Natural killer cell treated with Interleukin-12 subunit alpha and Interleukin-12 subunit beta and Interleukin-15 and Interleukin-18, amount 100 ng/mL, for 72 hours (primary cell): ENCODE data around the gene BPIFB2. TPM values are rescaled to one million over a fixed set of nuclear protein-coding genes. Genes with fewer than 3 reads are reported as not detected.

ENCODE experiments used
- ATAC-seq, 2 donors: fragments of 150-1000 bp; cut with Tn5 transposase in 1 of 2; sonication (Bioruptor Pico), chemical (Tn5 transposase) in 1 of 2; 2 replicates each; pipeline ENCODE4 v1.10.0; 2021
- DNase-seq: peaks from one replicate; pipeline ENCODE4 v3.0.0; 2022; ENCODE audit warnings: low spot score
- H3K27ac Mint-ChIP-seq, 2 donors: 1 replicate in 1 of 2; 2 replicates in 1 of 2; pipeline ENCODE4 v1.8.0; 2022; ENCODE audit warnings: mixed read lengths in 2 of 2, mild to moderate bottlenecking in 1 of 2, moderate library complexity in 1 of 2
- H3K27me3 Mint-ChIP-seq, 2 donors: 1 replicate in 1 of 2; 2 replicates in 1 of 2; pipeline ENCODE4 v1.8.0; 2022; ENCODE audit warnings: mixed read lengths in 2 of 2
- H3K36me3 Mint-ChIP-seq: one replicate; pipeline ENCODE4 v1.8.0; 2022; ENCODE audit warnings: mixed read lengths
- H3K4me1 Mint-ChIP-seq, 2 donors: 1 replicate in 1 of 2; 2 replicates in 1 of 2; pipeline ENCODE4 v1.8.0; 2022; ENCODE audit warnings: low read depth in 2 of 2, mixed read lengths in 2 of 2, mild to moderate bottlenecking in 1 of 2
- H3K4me3 Mint-ChIP-seq: one replicate; pipeline ENCODE4 v1.8.0; 2022; ENCODE audit warnings: mixed read lengths
- H3K9me3 Mint-ChIP-seq: 2 replicates; pipeline ENCODE4 v1.8.0; 2022; ENCODE audit warnings: mixed read lengths
- total RNA-seq, 2 donors: library from RNA; stranded (reverse); gene quantifications; one replicate each; pipeline ENCODE4 v1.2.3, GENCODE V29; 2022

BPIFB2 gene
- total RNA-seq, 2 donors from 2014 or later = not detected

GRCh38 chr20:33000802-33001466 is 6.6 kb upstream of the BPIFB2 start:
- Mint-ChIP-seq H3K36me3 (no peaks in the 10 kb centered on the region), H3K27me3 (peaks cover 2 to 7% of the 10 kb centered on the region in 2 donors), H3K4me1 (no peaks in the 10 kb centered on the region), H3K27ac (no peak overlapping the region), H3K9me3 (peaks cover 3% of the 10 kb centered on the region), H3K4me3 (no peak overlapping the region)
- DNase-seq (no peak), ATAC-seq (no peak)

GRCh38 chr20:33002087-33002808 is 5.3 kb upstream of the BPIFB2 start:
- no peak for DNase-seq
- peaks cover 0 to 2% of the 10 kb centered on the region in 2 donors for H3K27me3 Mint-ChIP-seq
- no peaks in the 10 kb centered on the region for H3K4me1 Mint-ChIP-seq
- H3K4me3 Mint-ChIP-seq = no peak overlapping the region
- no peak for ATAC-seq
- H3K36me3 Mint-ChIP-seq = no peaks in the 10 kb centered on the region
- H3K9me3 Mint-ChIP-seq = peaks cover 3% of the 10 kb centered on the region
- no peak overlapping the region for H3K27ac Mint-ChIP-seq

GRCh38 chr20:33004141-33004751 is 3.3 kb upstream of the BPIFB2 start, which contains the start of gene SUN5:
TSS of gene SUN5 (minus strand) at chr20:33004433. CDS start at chr20:33004340, 93 bp downstream.
- ATAC-seq (no peak), DNase-seq (peak; percentile 38)
- Mint-ChIP-seq H3K9me3 (peaks cover 3% of the 10 kb centered on the region), H3K27ac (no peak within 1 kb of the TSS), H3K27me3 (peaks cover 0 to 2% of the 10 kb centered on the region in 2 donors), H3K4me3 (no peak within 1 kb of the TSS), H3K4me1 (no peaks in the 10 kb centered on the region), H3K36me3 (no peaks in the 10 kb centered on the region)

GRCh38 chr20:33005132-33005566 is 2.4 kb upstream of the BPIFB2 start:
- Mint-ChIP-seq H3K9me3 (peaks cover 3% of the 10 kb centered on the region), H3K27me3 (peaks cover 0 to under 1% of the 10 kb centered on the region in 2 donors), H3K4me3 (no peak overlapping the region), H3K36me3 (no peaks in the 10 kb centered on the region), H3K4me1 (no peaks in the 10 kb centered on the region), H3K27ac (no peak overlapping the region)
- ATAC-seq (no peak), DNase-seq (no peak)

- H3K4me3 Mint-ChIP-seq = no peak overlapping the region
- no peaks in the 10 kb centered on the region for H3K27me3 Mint-ChIP-seq
- DNase-seq (no peak), ATAC-seq (no peak)
- no peaks in the 10 kb centered on the region for H3K36me3 Mint-ChIP-seq
- H3K4me1 Mint-ChIP-seq = no peaks in the 10 kb centered on the region
- H3K27ac Mint-ChIP-seq = no peak overlapping the region
- H3K9me3 Mint-ChIP-seq = peaks cover 3% of the 10 kb centered on the region
Measured at GRCh38 chr20:33005908-33006775, 1.4 kb upstream of the BPIFB2 start.

- DNase-seq = no peak
- H3K27ac Mint-ChIP-seq = no peak overlapping the region
- no peaks in the 10 kb centered on the region for H3K4me1 Mint-ChIP-seq
- no peak for ATAC-seq
- H3K9me3 Mint-ChIP-seq = peaks cover 3% of the 10 kb centered on the region
- H3K36me3 Mint-ChIP-seq = no peaks in the 10 kb centered on the region
- no peaks in the 10 kb centered on the region for H3K27me3 Mint-ChIP-seq
- H3K4me3 Mint-ChIP-seq = no peak overlapping the region
Measured at GRCh38 chr20:33006776-33007375, 628 bp upstream of the BPIFB2 start.

- DNase-seq (no peak), ATAC-seq (no peak)
- H3K27ac Mint-ChIP-seq = no peak overlapping the region
- H3K9me3 Mint-ChIP-seq = peaks cover 3% of the 10 kb centered on the region
- no peaks in the 10 kb centered on the region for H3K36me3 Mint-ChIP-seq
- no peaks in the 10 kb centered on the region for H3K4me1 Mint-ChIP-seq
- no peaks in the 10 kb centered on the region for H3K27me3 Mint-ChIP-seq
- no peak overlapping the region for H3K4me3 Mint-ChIP-seq
Measured at GRCh38 chr20:33008336-33009213, 1.1 kb downstream of the BPIFB2 start.

- Mint-ChIP-seq H3K36me3 (no peaks in the 10 kb centered on the region), H3K9me3 (peaks cover 3% of the 10 kb centered on the region), H3K4me3 (no peak overlapping the region), H3K27ac (no peak overlapping the region), H3K4me1 (peaks cover 0 to 1% of the 10 kb centered on the region in 2 donors), H3K27me3 (no peaks in the 10 kb centered on the region)
- no peak for DNase-seq
- ATAC-seq = no peak
Measured at GRCh38 chr20:33009214-33010132, 2.0 kb downstream of the BPIFB2 start.

- Mint-ChIP-seq H3K36me3 (no peaks in the 10 kb centered on the region), H3K9me3 (peaks cover 2% of the 10 kb centered on the region), H3K27ac (no peak overlapping the region), H3K4me1 (peaks cover 0 to 5% of the 10 kb centered on the region in 2 donors), H3K4me3 (no peak overlapping the region), H3K27me3 (no peaks in the 10 kb centered on the region)
- DNase-seq = no peak
- no peak for ATAC-seq
Measured at GRCh38 chr20:33010133-33010504, 2.6 kb downstream of the BPIFB2 start.

- Mint-ChIP-seq H3K4me3 (no peak overlapping the region), H3K4me1 (peaks cover 0 to 5% of the 10 kb centered on the region in 2 donors), H3K36me3 (no peaks in the 10 kb centered on the region), H3K27ac (no peak overlapping the region), H3K27me3 (peaks cover 0 to 2% of the 10 kb centered on the region in 2 donors), H3K9me3 (no peaks in the 10 kb centered on the region)
- DNase-seq = no peak
- no peak for ATAC-seq
Measured at GRCh38 chr20:33010674-33011449, 3.4 kb downstream of the BPIFB2 start.
